GM21529 (cell line): Measurements from ENCODE around the gene FAAP20.
"Not testable (repeated sequence)": the region's sequence is repeated elsewhere in the genome, so short reads cannot be mapped to it uniquely, and the experiment has no call there.

Experiments used
- ATAC-seq: cut with Tn5 transposase; IDR thresholded peaks from one replicate; pipeline ENCODE4 v1.9.1; 2021; ENCODE audit not compliant: unreplicated experiment

FAAP20 gene

DNA sequence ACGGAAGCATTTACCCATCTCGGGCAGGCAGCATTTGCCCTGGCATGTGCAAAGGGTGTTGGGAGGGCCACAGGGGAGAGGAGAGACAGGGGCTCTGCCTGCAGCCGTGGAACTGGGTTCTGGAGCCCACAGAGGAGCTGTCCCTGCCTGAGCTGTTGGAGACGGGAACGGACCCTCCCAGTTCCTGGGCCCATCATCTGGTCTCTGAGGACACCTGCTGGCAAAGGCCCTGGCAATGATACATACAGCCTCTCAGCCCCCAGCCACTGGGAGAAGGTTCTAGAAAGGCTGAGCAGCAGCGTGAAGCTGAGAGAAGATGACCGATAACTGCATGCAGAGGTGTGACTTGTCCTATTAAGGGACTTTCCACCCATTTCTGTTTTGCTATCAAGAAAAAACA lies 31.4 kb downstream of the FAAP20 start:
- ATAC-seq: no peak

DNA sequence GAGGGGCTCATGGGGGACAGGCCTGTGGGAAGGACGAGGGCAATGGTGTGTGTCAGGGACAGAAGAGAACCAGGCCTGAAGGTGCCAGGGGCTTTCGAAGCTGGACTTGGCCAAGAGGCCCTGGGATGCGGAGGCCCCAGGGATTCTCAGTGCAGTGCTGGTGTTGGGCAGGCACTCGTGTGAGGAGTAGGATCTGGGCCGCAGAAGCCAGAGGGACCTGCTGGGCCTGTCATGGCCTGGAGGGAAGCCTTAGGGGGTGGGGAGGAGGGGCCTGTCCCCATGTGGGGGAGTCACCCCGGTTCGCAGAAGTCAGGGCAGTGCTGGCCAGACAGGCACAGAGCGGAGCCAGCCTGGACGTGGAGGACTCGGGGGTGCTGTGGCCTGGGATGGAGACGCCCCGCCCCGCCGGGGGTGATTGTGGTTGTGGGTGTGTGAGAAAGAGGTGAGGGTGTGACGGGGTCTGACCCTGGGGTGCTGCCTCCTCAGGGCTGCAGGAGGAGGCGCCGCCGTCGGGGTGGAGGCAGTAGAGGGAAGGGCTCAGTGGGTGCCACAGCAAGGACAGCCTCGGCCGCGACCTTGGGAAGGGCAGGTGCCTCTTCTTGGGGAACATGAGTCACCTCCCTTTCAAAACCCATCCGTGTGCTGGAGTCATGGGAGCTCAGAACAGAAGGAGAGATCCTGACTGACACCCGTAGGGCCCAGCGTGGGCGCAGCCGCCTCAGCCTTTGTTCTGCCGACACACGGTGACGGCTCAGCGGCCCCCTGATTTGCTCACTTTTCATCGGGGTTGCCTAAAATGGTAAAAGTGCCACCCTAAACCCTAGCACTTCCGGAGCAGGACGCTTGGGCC lies 33.9 kb downstream of the FAAP20 start:
- no peak for ATAC-seq

DNA sequence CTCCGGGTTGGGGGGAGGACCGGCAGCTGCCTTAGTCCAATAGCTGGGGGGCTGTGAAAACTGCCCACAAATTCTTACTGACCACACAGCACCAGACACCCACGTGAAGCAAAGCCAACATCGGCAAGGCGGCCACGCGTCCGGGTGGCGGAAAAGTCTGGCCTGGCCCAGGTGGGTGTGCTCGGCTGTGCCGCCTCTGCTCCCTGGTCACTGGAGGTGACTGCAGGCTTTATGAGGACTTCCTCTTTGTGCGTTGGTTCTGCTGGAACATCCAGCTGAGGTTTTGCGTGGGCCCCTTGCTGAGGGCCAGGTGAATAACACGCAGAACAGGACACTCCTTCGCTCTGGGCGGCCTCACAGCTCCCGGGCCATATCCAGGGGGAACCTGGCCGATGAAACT lies 35.4 kb downstream of the FAAP20 start:
- no peak for ATAC-seq

DNA sequence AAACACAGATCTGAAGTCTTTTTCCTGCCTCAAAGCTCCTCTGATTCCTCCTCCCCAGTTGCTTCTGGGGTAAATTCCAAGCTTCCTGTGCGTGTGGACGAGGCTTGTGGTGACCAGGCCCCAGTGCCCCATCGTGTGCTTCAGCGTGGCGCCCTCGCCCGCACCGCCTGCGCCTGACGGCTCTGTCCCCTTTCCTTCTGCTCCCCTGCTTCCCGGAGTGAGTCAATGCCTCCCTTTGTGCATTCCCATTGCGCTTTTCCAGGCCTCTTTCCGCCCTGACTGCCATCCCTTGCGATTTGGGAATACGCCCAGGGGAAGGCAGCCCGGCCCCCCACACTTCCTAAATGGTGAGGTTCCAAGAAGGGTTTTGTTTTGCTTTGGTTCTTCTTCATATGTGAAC lies 36.3 kb downstream of the FAAP20 start:
- no peak for ATAC-seq

DNA sequence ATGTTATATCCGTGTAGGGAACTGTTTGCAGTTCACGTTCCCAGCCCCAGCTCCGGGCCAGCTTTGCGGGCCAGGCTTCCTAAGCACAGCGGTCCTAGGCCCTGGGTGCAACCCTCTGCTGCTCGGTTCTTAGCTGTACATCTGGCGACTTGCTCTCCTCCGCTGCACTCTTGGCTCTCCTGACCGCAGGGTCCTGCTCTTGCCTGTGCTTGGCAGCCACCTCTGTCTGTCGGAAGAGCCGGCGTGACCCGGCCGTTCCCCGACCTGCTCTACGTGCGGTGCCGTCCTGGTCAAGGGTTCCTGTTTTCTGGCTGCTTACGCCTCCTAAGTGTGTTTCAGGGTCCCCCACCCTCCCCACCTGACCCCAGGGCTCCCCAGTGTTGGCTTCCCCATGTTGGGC lies 36.7 kb downstream of the FAAP20 start:
- no peak for ATAC-seq

DNA sequence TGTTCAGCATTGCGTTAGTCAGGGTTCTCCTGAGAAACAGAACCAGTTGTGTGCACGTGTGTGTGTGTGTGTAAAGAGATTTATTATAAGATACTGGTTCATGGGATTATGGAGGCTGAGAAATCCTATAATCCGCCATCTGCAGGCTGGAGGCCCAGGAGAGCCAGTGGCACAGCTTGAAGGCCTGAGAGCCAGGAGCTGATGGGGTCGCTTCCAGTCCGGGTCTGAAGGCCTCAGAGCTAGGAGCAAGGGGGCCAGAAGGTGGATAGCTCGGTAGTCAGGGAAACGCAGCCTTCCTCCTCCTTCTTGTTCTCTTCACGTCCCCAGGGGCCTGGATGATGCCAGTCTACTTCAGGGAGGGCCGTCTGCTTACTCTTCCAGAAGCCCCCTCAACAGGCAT lies 37.7 kb downstream of the FAAP20 start:
- no peak for ATAC-seq

DNA sequence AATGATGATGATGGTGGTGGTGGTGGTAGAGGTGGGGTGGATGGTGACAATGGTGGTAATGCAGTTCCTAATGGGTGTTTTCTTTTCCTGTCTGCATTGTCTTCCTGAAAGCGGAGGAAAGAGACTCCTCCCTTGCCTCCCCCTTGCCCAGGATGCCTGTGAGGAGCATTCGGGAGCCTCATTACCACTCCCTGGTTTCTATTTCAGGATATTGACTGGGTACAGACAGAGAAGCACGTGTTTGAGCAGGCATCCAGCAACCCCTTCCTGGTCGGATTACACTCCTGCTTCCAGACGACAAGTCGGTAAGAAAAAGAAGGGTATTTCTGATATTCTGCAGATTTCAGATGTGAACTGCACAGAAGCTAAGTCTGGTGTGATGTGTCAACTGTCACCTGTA lies 38.8 kb downstream of the FAAP20 start:
- ATAC-seq: no peak

DNA sequence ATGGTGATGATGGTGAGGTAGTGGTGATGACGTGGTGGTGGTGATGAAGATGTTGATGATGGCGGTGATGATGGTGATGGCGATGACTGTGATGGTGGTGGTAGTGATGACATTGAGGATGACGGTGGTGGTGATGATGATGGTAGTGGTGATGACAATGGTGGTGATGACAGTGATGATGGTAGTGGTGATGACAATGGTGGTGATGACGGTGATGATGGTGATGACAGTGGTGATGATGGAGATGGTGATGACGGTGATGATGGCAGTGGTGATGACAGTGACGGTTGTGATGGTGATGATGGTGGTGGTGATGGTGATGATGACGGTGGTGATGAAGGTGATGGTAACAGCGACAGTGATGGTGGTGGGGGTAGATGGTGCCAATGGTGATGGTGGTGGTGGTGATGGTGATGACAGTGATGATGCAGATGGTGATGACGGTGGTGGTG lies 39.4 kb downstream of the FAAP20 start:
- no peak for ATAC-seq

DNA sequence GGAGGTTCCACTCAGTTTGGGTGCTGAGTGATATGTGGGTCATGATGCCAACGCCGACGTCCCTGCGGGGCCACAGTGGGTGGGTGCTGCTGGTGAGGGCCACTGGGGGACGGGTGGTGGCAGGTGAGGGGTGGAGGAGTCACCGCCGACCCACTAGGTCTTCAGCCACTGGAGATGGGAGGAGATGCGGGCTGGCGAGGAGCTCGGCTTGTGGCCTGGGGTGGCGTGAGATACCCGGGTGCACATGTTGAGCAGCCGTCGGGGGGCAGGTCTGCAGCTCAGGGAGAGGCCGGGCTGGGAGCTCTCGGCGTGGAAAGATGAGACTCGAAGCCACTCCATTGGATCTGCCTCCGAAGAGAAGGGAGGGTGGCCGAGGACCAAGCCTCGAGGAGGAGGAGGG lies 40.5 kb downstream of the FAAP20 start:
- no peak for ATAC-seq

DNA sequence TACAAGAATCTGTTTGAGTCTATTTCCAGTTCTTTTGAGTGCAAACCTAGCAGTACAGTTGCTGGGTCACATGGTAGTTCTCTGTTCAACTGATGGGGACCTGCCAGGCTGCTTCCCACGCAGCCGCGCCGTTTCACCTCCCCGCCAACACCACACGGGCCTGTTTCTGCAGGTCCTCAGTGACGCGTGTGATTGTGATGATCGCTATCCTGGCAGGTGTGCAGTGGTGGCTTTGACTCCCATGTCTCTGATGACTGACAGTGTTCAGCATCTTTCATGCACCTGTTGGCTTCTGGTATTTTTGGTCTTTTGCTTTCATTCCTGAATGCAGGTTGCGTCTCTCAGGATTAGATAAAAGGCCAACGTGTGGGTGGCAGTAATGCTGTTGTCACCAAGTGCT lies 41.6 kb downstream of the FAAP20 start:
- no peak for ATAC-seq

DNA sequence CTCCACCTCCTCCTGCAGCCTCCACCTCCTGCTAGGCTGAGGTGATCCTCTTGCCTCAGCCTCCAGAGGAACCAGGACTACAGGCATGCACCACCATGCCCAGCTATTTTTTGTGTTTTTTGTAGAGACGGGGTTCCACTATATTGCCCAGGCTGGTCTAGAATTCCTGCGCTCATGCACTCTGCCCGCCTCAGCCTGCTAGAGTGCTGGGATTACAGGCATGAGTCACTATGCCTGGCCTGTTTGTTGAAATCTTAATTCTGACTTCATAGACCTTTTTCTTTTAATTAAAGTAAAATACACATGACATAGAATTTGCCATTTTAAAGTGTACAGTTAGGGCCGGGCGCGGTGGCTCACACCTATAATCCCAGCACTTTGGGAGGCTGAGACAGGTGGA lies 42.7 kb downstream of the FAAP20 start:
- ATAC-seq: no peak

DNA sequence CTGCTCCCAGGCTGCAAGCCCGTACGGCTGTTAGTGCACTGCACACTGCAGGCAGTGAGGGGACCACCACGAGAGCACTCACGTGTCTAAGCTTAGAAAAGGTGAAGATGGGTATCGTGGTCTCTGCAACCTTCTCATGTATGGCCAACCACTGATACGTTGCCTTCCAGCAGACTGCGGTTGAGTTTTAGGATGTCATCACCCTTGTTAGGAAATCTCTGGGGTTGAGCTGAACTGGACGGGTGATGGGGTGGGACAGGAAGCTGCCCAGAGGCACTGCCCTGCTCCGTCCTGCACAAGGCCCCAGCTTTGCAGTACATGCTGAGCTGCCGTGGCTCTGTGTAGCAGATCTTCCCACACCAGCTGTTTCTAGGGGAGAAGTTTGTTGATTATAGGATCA lies 43.3 kb downstream of the FAAP20 start:
- ATAC-seq: no peak

DNA sequence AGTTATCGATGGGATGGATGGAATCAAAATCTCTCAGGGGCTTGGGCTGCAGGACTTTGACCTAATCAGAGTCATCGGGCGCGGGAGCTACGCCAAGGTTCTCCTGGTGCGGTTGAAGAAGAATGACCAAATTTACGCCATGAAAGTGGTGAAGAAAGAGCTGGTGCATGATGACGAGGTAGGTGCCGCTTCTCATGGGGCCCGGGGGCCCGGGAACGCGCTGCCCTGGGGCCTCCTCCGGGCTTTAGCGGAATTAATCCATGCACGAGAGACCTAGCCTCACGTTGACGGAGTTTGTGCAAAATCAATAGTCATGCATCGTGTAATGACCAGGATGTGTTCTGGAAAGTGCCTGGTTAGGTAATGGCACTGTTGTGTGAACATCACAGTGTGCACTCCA lies 43.8 kb downstream of the FAAP20 start:
- no peak for ATAC-seq

DNA sequence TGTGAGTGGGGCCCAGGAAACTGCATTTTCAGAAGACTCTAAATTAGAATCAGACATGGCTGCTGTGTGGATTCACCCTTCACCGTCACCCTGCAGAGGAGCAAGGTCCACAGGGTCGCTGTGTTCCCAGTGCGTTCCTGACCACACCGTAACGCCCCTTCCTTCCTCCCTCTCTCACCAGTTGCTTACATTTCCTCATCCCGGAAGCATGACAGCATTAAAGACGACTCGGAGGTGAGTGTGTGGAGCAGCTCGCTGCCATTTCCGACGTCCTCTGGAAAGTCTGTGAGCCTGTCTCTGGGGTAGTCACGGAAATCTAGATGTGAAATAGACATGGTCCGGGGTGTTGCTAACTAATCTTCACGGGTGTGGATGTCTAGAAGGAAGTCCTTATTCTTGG lies 45.9 kb downstream of the FAAP20 start:
- ATAC-seq: no peak

DNA sequence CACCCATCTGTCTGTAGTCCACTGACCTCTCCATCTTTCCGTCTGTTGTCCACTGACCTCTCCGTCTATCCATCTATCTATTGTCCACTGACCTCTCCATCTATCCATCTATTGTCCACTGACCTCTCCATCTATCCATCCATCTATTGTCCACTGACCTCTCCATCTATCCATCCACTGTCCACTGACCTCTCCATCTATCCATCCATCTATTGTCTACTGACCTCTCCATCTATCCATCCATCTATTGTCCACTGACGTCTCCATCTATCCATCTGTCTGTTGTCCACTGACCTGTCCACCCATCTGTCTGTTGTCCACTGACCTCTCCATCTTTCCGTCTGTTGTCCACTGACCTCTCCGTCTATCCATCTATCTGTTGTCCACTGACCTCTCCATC lies 46.7 kb downstream of the FAAP20 start:
- ATAC-seq: not testable (repeated sequence)

DNA sequence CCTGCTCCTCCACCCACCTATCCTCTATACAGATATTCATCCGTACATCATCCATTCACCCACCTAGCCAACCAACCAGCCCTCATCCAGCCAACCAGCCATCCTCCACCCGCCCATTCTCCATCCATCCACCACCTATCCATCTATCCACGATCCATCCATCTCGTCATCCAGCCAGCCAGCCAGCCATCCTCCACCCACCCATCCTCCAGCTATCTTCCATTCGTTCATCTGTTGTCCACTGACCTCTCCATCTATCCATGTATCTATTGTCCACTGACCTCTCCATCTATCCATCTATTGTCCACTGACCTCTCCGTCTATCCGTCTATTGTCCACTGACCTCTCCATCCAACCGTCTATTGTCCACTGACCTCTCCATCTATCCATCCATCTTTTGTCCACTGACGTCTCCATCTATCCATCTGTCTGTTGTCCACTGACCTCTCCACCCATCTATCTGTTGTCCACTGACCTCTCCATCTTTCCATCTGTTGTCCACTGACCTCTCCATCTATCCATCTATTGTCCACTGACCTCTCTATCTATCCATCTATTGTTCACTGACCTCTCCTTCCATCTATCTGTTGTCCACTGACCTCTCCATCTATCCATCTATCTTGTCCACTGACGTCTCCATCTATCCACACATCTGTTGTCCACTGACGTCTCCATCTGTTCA lies 47.6 kb downstream of the FAAP20 start:
- no peak for ATAC-seq

DNA sequence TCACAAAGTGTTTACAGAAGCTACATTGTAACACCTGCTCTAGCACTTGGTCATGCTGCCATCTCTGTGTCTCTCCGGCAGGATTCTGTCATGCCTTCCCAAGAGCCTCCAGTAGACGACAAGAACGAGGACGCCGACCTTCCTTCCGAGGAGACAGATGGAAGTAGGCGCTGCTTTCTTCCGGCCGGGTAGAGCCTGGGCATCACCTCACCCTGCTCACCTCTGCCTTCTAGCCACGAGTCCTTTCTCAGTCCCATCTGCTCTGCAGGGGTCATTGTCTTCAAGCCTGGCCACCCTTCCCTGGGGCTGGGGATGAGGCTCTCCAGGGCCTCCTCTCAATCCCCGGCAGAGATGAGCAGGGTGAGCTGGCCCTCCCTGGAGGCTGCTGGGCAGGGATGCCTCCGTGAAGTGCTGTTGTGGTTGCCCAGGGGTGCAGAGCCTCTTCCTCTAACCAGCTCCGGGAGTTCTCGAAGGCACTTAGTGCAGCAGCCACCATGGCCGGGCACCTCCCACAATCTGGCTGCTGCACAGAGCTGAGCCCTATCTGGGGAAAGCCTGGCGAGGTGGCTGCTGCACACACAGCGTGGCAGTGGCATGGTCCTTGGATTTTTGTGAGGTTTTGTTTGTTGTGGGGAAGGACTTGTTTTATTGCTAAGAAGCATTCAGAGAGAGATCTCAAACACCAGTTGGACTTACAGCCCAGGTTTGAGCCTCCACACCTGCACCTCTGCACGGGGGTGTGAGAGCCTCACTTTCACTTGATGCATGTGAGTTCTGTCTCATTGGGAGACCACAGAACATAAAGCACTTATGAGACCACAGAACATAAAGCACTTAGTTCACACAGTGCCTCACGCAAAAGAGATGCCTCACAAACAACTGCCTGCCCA lies 48.4 kb downstream of the FAAP20 start:
- ATAC-seq: no peak

DNA sequence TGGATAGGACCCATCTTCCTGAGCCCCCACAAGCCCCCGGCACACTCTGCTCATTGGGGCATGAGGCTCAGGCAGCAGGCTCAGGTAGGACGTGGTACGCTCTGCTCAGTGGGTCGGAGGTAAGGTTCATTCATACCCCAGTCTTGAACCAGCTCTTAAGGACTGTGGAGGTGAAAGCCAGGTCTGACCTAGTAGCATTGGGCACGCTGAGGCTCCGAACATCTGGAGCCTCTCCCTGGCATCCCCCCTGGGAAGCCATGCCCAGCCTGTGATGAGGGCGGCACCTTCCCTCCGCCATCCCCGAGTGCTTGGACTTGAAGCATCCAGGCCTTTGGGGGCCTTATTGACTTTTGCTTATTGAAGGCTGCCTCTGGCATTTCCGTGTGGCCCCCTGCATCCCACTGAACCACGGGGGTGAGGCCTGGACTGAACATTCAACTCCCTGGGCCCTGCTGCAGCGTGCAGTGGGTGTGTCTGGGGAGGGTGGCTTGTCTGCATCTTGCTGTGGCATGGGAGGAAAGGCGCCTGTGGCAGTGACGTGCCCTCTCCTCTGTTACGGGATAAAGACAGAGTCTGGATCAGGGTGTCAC lies 50.0 kb downstream of the FAAP20 start:
- ATAC-seq: no peak

DNA sequence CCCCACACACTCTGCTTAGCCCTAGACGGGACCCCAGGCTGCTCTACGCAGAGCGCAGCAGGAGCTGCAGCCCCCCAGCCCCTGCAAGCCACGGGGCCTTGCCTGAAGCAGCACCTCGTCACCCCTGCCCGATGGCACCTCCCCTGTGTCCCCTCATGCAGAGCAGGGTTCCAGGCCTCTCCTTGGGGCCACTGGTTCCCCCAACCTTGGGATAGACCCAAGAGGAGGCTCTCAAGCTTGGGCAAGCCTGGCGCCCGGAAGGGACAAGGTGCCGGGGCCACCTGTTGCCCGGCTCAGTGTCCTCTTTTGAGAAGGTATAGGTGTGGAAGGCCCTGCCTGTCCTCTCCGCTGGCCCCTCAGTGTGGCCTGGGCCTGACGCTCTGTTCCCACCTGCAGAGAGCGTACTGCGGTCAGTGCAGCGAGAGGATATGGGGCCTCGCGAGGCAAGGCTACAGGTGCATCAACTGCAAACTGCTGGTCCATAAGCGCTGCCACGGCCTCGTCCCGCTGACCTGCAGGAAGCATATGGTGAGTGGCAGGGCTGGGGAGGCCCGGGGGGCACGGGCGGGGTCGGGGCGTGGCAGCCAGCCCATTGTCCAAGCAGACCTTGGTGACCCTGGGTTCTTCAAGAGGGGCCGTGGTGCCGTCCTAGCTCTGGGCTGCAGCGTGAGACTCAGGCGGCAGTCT lies 50.6 kb downstream of the FAAP20 start:
- no peak for ATAC-seq

DNA sequence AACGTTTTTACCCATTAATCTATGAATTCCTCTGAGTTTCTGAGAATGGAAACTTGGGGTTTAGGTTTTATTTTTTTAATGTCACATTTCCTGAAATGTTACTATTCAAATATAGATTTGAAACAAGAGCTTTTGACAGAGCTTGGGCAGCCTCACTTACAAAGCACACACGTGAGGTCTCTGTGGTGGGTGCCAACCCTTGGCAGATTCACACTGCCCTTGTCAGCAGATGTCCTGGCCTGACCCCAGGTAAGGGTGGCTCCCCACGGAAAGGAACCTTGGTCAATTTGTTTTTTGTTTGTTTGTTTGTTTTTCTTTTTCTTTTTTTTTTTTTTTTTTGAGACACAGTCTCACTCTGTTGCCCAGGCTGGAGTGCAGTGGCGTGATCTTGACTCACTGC lies 53.5 kb downstream of the FAAP20 start:
- no peak for ATAC-seq
